GM21825 (cell line): ENCODE results near the gene C12orf56.
"Not testable (repeated sequence)": the region's sequence is repeated elsewhere in the genome, so short reads cannot be mapped to it uniquely, and the experiment has no call there.

Source experiments
- ATAC-seq: cut with Tn5 transposase; IDR thresholded peaks from one replicate; pipeline ENCODE4 v1.9.1; 2021; ENCODE audit warnings: mild to moderate bottlenecking, moderate library complexity; ENCODE audit not compliant: unreplicated experiment

Gene C12orf56

DNA sequence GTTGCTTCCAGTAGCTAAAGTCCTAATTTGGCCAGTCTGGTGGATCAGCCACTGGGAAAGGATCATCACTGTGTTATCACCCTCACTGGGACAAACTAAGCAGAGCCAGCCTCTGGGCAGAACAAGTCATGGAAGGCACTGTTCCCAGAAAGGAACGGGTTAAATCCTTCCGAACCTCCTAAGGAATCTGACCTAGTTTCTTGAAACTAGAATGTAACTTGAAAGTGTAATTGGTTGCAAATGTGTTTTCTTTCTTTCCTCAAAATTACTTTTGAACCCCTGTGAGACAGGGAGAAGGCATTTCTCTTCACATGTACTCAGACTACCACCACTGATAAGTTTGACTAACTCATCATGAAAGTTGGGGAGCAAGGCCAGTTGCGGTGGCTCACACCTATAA lies 149.8 kb downstream of the C12orf56 start:
- ATAC-seq = no peak

DNA sequence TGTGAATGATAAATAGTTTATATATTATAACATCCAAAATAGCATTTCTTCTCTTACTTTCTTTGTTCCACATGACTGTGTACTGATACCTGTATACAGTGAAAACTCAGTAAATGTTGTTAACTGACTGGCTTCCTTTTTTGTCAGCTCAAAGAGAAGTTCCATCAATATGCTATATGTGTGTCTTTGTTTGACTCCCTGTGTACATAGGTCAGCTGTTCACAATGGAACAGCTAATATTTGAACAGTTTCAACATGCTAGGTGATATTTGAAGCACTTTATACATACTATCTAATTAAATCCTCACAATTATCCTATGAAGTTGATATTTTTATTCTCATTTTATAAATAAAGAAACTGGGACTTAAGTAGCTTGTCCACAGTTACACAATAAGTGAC lies 153.2 kb downstream of the C12orf56 start:
- ATAC-seq = no peak

GRCh38 chr12:64236549-64236948 lies 154.0 kb downstream of the C12orf56 start:
- ATAC-seq = no peak

GRCh38 chr12:64232196-64232595 lies 158.4 kb downstream of the C12orf56 start:
- no peak for ATAC-seq

DNA sequence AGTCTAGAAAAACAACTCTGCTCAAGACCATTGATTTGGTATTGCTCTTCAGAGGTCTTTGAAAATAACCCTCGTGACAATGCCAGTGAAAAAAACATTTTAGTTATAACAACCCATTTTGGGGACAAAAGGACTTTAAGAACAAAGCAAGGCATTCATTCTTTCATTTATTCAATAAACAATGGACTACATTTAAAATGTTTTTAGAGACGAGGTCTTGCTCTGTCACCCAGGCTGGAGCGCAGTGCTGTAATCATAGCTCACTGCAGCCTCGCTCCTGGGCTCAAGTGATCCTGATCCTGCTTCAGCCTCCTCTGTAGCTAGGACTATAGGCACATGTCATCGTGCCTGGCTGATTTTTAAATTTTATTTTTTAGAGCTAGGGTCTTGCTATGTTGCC lies 160.8 kb downstream of the C12orf56 start:
- ATAC-seq = no peak

GRCh38 chr12:64229240-64229639 lies 161.3 kb downstream of the C12orf56 start:
- no peak for ATAC-seq

GRCh38 chr12:64225626-64226025 lies 164.9 kb downstream of the C12orf56 start:
- ATAC-seq = no peak

DNA sequence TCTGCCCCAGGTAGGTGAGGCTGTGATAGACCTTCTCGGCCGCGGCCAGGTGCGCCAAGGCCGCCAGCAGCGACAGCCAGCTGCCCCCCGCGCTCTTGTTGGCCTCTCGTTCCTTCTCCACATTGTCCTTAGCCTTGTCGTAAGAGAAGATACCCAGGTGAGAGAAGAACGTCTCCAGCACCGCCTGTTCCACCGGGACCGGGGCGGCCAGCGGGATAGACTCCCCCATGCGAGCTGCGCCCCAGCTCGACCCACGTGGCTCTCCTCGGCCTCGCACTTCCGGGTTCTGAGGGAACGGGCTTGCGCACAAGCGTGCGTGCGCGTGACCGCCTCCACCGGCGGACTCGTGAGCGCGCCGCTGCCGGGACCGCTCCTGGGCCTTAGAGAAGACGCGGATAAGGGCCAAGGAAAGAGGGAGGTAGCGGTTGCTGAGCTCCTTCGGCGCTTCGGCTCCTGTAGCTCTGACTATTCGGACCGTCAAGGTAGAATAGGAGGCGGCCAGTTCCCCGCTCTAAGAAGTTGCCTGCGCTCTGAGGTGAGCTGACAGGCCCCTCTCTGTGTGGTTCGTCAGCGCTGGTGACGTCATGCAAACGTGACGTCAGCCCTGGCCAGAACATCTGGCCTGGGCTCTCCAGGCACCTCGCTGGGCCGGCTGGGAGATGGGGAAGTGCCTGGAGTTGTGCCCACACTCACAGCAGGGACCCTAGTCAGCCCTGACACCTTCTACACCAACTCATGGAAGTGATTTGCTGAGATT lies 168.4 kb downstream of the C12orf56 start, which contains the start of gene KICS2:
KICS2 (minus strand) TSS at position 288 of the 757 bp plus-strand sequence; CDS start at position 229, 59 bp downstream.
- ATAC-seq = peak; percentile 95

GRCh38 chr12:64221651-64222008 lies 168.9 kb downstream of the C12orf56 start:
- ATAC-seq = peak; percentile 28

- ATAC-seq = no peak
Observed at GRCh38 chr12:64220046-64220445, 170.5 kb downstream of the C12orf56 start.

- ATAC-seq = no peak
Observed at GRCh38 chr12:64219145-64219544, 171.4 kb downstream of the C12orf56 start.

- no peak for ATAC-seq
Observed at GRCh38 chr12:64218597-64218996, 172.0 kb downstream of the C12orf56 start.

DNA sequence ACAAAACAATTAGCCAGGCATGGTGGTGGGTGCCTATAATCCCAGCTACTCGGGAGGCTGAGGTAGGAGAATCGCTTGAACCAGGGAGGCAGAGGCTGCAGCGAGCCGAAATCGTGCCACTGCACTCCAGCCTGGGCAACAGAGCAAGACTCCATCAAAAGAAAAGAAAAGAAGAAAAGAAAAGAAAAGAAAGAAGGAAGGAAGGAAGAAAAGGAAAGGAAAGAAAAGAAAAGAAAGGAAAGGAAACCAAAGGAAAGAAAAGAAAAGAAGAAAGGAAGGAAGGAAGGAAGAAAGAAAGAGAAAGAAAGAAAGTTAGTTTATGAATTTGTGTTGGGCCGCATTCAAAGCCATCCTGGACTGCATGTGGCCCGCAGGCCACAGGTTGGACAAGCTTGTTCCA lies 172.9 kb downstream of the C12orf56 start:
- not testable (repeated sequence) for ATAC-seq

DNA sequence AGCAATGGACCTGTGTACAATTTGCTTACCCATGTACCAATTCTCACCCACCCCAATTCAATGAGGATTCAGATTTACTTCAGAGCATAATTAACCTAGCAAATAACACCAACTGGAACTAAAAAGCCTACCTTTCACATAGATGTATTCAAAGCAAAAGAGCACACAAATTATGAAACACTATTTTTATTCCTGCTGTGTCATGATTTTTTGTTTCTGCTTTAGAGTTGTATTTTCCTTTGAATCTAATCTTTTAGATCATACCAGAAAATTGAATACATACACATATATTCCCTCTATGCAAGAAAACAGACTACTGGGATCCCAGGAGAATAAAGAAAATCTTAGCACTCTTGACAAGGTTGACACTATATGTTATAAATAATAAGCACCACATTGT lies 174.3 kb downstream of the C12orf56 start:
- no peak for ATAC-seq
